HCT116 (cell line): ENCODE results near the gene RUNDC1. TPM values are rescaled to one million over a fixed set of nuclear protein-coding genes. Genes with fewer than 3 reads are reported as not detected.

Experiments
- ATAC-seq: fragments of 200-7000 bp; cut with Tn5 transposase; 2 replicates; pipeline ENCODE4 v1.9.1; 2020; ENCODE audit warnings: mild to moderate bottlenecking, moderate library complexity
- BruUV-seq: library from RNA; stranded (reverse); fragments of 400-500 nt; replicated peaks from 2 replicates; lab custom pipeline; 2021; lab: Mats Ljungman, UMichigan
- CTCF ChIA-PET: fragments of 300-600 bp; sonication (Branson Sonifier 250); formaldehyde crosslinking; loops from one replicate; lab custom pipeline; 2021; ENCODE audit warnings: antibody characterized with exemption; lab: Charles Lee
- POLR2A ChIA-PET: fragments of 300-600, 350-600 bp; sonication (Branson Sonifier 250); formaldehyde crosslinking; loops from one replicate; lab custom pipeline; 2021; ENCODE audit warnings: antibody characterized with exemption; lab: Charles Lee
- RAD21 ChIA-PET, 2 experiments: fragments of 300-600 bp; sonication (Branson Sonifier 250); formaldehyde crosslinking; loops; one replicate each; lab custom pipeline; 2023; ENCODE audit warnings: low total read pairs in 2 of 2; ENCODE audit not compliant: uncharacterized antibody in 2 of 2, unreplicated experiment in 2 of 2, low non-redundant PET in 1 of 2; lab: Charles Lee
- DNase-seq: peaks from one replicate; pipeline ENCODE4 v3.0.0-alpha.2; 2010; ENCODE audit warnings: low read depth, low spot score
- H2AFZ ChIP-seq: fragments of 200-600 bp; shearing (Covaris generic), sonication (generic); 2 replicates; pipeline ENCODE4 v1.6.1; 2017; ENCODE audit warnings: low read depth, mixed run types, mixed read lengths, antibody characterized with exemption, low read length; ENCODE audit not compliant: poor library complexity, severe bottlenecking
- H3K27ac ChIP-seq: 2 replicates; pipeline ENCODE4 v1.5.1; 2012; ENCODE audit warnings: low read depth, low read length
- H3K27me3 ChIP-seq: fragments of 200-600 bp; sonication (generic); 2 replicates; pipeline ENCODE4 v1.6.1; 2016; ENCODE audit warnings: mixed run types, low read length, mixed read lengths; ENCODE audit not compliant: insufficient read depth
- H3K36me3 ChIP-seq, 2 experiments: fragments of 200-500 bp in 1 of 2; fragments of 200-600 bp in 1 of 2; sonication (Bioruptor generic) in 1 of 2; sonication (generic) in 1 of 2; 2 replicates each; pipeline versions ENCODE4 v1.5.1 to v1.6.1; 2014 to 2016; ENCODE audit warnings: low read length in 2 of 2, inconsistent platforms in 1 of 2, mixed read lengths in 1 of 2, mixed run types in 1 of 2; ENCODE audit not compliant: insufficient read depth in 2 of 2, control insufficient read depth in 1 of 2
- H3K4me1 ChIP-seq, 2 experiments: fragments of 200-600 bp in 1 of 2; sonication (generic) in 1 of 2; 2 replicates each; pipeline versions ENCODE4 v1.5.1 to v1.6.1; 2012 to 2017; ENCODE audit warnings: low read length in 2 of 2, inconsistent platforms in 1 of 2, mild to moderate bottlenecking in 1 of 2, mixed read lengths in 1 of 2, mixed run types in 1 of 2, moderate library complexity in 1 of 2; ENCODE audit not compliant: insufficient read depth in 2 of 2, control insufficient read depth in 1 of 2
- H3K4me2 ChIP-seq: fragments of 200-600 bp; sonication (generic); 2 replicates; pipeline ENCODE4 v1.6.1; 2017; ENCODE audit warnings: mixed run types, low read length, mixed read lengths
- H3K4me3 ChIP-seq, 2 experiments: fragments of 200-600 bp in 1 of 2; sonication (generic) in 1 of 2; replicated peaks in 1 of 2; 2 replicates each; pipeline ENCODE4 v1.5.1; 2011 to 2016; ENCODE audit warnings: low read length in 2 of 2, control low read depth in 1 of 2, low read depth in 1 of 2, mild to moderate bottlenecking in 1 of 2, mixed read lengths in 1 of 2, mixed run types in 1 of 2
- H3K79me2 ChIP-seq: fragments of 200-600 bp; sonication (generic); 2 replicates; pipeline ENCODE4 v1.6.1; 2017; ENCODE audit warnings: mild to moderate bottlenecking, mixed run types, low read length, moderate library complexity, mixed read lengths; ENCODE audit not compliant: insufficient read depth
- H3K9ac ChIP-seq: fragments of 200-600 bp; sonication (generic); 2 replicates; pipeline ENCODE4 v1.6.1; 2016; ENCODE audit warnings: low read length, mixed read lengths
- H3K9me2 ChIP-seq: fragments of 200-600 bp; sonication (generic), shearing (Covaris generic); 2 replicates; pipeline ENCODE4 v1.6.1; 2017; ENCODE audit warnings: mixed run types, mild to moderate bottlenecking, moderate library complexity; ENCODE audit not compliant: insufficient read depth
- H3K9me3 ChIP-seq, 2 experiments: fragments of 200-500 bp in 1 of 2; fragments of 200-600 bp in 1 of 2; sonication (Bioruptor generic) in 1 of 2; sonication (generic) in 1 of 2; 2 replicates each; pipeline ENCODE4 v1.6.1; 2014 to 2017; ENCODE audit warnings: low read length in 2 of 2, mixed read lengths in 2 of 2, inconsistent platforms in 1 of 2, low read depth in 1 of 2, mild to moderate bottlenecking in 1 of 2, mixed run types in 1 of 2, moderate library complexity in 1 of 2; ENCODE audit not compliant: control insufficient read depth in 1 of 2, insufficient read depth in 1 of 2
- H4K20me1 ChIP-seq: fragments of 200-600 bp; sonication (generic), shearing (Covaris generic); 2 replicates; pipeline ENCODE4 v1.6.1; 2017; ENCODE audit warnings: mixed run types, mild to moderate bottlenecking, moderate library complexity; ENCODE audit not compliant: insufficient read depth
- EGR1 ChIP-seq: IDR thresholded peaks from 2 replicates; pipeline ENCODE4 v1.6.1; 2012; ENCODE audit warnings: low read depth
- EZH2 ChIP-seq: fragments of 200-600 bp; sonication (generic); IDR thresholded peaks from 2 replicates; pipeline ENCODE4 v1.6.1; 2017; ENCODE audit warnings: antibody characterized with exemption, mixed run types
- SIN3A ChIP-seq: IDR thresholded peaks from 2 replicates; pipeline ENCODE4 v1.6.1; 2012; ENCODE audit warnings: low read depth
- SP1 ChIP-seq: IDR thresholded peaks from 2 replicates; pipeline ENCODE4 v1.6.1; 2012; ENCODE audit warnings: low read depth
- intact Hi-C: fragments of 100-400 bp; cut with micrococcal nuclease; formaldehyde crosslinking; loops from 2 replicates; pipeline ENCODE4 v1.10.0; 2022
- total RNA-seq: library from RNA; stranded (reverse); gene quantifications from one replicate; pipeline ENCODE4 v1.2.1, GENCODE V29; 2021; ENCODE audit not compliant: unreplicated experiment
- TF ChIP-seq, protein P1 (sequence below), 3 experiments: fragments of 200-600 bp in 1 of 3; sonication (generic) in 1 of 3; IDR thresholded peaks in 2 of 3; conservative IDR thresholded peaks in 1 of 3; 2 replicates each; pipeline ENCODE4 v1.5.1; 2012 to 2017; ENCODE audit warnings: low read depth in 2 of 3, low read length in 2 of 3, antibody characterized with exemption in 1 of 3, borderline replicate concordance in 1 of 3, control low read depth in 1 of 3, mild to moderate bottlenecking in 1 of 3, mixed read lengths in 1 of 3, mixed run types in 1 of 3, moderate library complexity in 1 of 3; ENCODE audit not compliant: insufficient read depth in 1 of 3
- TF ChIP-seq, protein P2 (sequence below): IDR thresholded peaks from 2 replicates; pipeline ENCODE4 v1.6.1; 2012

RUNDC1 gene
- total RNA-seq, 1 experiment from 2014 or later, result 13.0 TPM

DNA sequence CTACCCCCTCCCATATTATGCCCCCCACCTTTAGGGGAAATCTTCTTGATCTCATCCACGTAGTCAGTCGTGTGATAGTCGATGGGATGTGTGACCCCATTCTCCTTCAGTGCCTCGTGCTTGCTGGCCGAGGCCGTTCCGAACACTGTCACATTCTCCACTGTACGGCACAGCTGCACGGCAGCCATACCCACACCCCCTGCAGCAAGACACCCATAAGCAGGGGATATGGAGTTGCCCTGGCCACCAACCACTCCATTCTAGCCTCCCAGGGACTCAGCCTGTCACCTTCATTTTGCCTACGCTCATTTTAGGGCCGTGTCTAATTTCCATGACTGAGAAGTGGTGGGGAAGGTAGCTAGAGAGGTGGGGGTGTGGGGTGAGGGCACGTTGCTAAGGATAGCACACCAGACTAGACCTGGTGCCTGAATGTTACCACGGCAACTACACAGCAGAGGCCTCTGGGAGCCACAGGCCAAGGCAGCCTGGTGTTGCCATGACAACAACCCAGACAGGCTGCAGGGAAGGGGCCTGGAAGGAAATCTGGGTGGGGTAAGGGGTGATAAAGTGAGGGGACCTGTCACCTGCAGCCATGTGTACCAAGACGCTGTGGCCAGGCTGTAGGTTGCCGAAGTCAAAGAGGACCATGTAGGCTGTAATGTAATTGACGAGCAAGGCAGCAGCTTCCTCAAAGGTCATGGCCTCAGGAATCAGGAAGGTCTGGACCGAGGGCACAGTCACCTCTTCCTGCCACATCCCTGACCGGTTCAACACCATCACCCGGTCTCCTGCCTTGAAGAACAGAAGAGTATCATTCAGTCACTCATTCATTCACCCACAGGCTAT lies 37.9 kb downstream of the RUNDC1 start:
- ATAC-seq (no peak), DNase-seq (no peak)
- ChIA-PET CTCF (no interaction called here), POLR2A (interaction anchor here (1.4 kb wide), 1 partner anchor 11 kb away, joined by 3 read pairs; no protein-coding TSS in a partner anchor), RAD21 (no interaction called here)
- intact Hi-C loops, result no loop called here
- no peaks in the 10 kb centered on the region for H3K9me2 ChIP-seq
- no peak overlapping the region for H3K27ac ChIP-seq
- peaks cover 0 to 9% of the 10 kb centered on the region in 2 experiments; a peak in 3 of 4 replicates for H3K36me3 ChIP-seq
- no peak overlapping the region for H2AFZ ChIP-seq
- H3K27me3 ChIP-seq, result no peaks in the 10 kb centered on the region
- no peak overlapping the region for H3K9ac ChIP-seq
- no TSS peak for BruUV-seq
- no peak for TF ChIP-seq SP1
- TF ChIP-seq EZH2, result no peak
- no peak for TF ChIP-seq EGR1
- TF ChIP-seq, protein P1, sequence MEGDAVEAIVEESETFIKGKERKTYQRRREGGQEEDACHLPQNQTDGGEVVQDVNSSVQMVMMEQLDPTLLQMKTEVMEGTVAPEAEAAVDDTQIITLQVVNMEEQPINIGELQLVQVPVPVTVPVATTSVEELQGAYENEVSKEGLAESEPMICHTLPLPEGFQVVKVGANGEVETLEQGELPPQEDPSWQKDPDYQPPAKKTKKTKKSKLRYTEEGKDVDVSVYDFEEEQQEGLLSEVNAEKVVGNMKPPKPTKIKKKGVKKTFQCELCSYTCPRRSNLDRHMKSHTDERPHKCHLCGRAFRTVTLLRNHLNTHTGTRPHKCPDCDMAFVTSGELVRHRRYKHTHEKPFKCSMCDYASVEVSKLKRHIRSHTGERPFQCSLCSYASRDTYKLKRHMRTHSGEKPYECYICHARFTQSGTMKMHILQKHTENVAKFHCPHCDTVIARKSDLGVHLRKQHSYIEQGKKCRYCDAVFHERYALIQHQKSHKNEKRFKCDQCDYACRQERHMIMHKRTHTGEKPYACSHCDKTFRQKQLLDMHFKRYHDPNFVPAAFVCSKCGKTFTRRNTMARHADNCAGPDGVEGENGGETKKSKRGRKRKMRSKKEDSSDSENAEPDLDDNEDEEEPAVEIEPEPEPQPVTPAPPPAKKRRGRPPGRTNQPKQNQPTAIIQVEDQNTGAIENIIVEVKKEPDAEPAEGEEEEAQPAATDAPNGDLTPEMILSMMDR (IDR thresholded peaks at IDR 0.05 in 2 of 3, conservative IDR thresholded peaks at IDR 0.05 in 1 of 3; ENCODE audit: borderline replicate concordance in 1 of 3, insufficient read depth in 1 of 3, low read depth in 2 of 3, low read length in 2 of 3), result no peak
- TF ChIP-seq SIN3A, result no peak
- TF ChIP-seq, protein P2, sequence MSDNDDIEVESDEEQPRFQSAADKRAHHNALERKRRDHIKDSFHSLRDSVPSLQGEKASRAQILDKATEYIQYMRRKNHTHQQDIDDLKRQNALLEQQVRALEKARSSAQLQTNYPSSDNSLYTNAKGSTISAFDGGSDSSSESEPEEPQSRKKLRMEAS, result no peak
- H3K9me3 ChIP-seq, result no peaks in the 10 kb centered on the region
- H3K4me1 ChIP-seq, result peaks cover 6 to 26% of the 10 kb centered on the region in 2 experiments; a peak in 3 of 4 replicates
- H4K20me1 ChIP-seq, result no peaks in the 10 kb centered on the region
- H3K4me3 ChIP-seq, result no peak overlapping the region
- no peak overlapping the region for H3K4me2 ChIP-seq
- H3K79me2 ChIP-seq, result peaks cover 8% of the 10 kb centered on the region; the same call in 1 of the 2 replicates
